WTC11 (cell line): ENCODE data around the gene UBE2D2.

Experiments used
- CREM ChIP-seq: sonication (generic); formaldehyde crosslinking; IDR thresholded peaks from 2 replicates; pipeline ENCODE4 v1.8.1; 2022; ENCODE audit warnings: mild to moderate bottlenecking, missing genetic modification reagents, moderate library complexity
- EMX1 ChIP-seq: fragments of 250-450 bp; sonication (Bioruptor Pico); IDR thresholded peaks from 2 replicates; pipeline ENCODE4 v1.8.0; 2021; ENCODE audit warnings: mild to moderate bottlenecking
- FOXJ3 ChIP-seq: sonication (generic); formaldehyde crosslinking; IDR thresholded peaks from 2 replicates; pipeline ENCODE4 v1.9.0; 2021; ENCODE audit warnings: missing genetic modification reagents, mild to moderate bottlenecking, borderline replicate concordance
- GABPB1 ChIP-seq: sonication (generic); formaldehyde crosslinking; IDR thresholded peaks from 2 replicates; pipeline ENCODE4 v1.8.1; 2023; ENCODE audit warnings: mild to moderate bottlenecking, missing genetic modification reagents
- IRF1 ChIP-seq: sonication (generic); formaldehyde crosslinking; IDR thresholded peaks from 2 replicates; pipeline ENCODE4 v1.8.0; 2023; ENCODE audit warnings: missing genetic modification reagents
- NR2C2 ChIP-seq: sonication (generic); formaldehyde crosslinking; IDR thresholded peaks from 2 replicates; pipeline ENCODE4 v1.8.0; 2022; ENCODE audit warnings: mild to moderate bottlenecking, missing genetic modification reagents
- USF1 ChIP-seq: sonication (generic); formaldehyde crosslinking; IDR thresholded peaks from 2 replicates; pipeline ENCODE4 v1.8.0; 2022; ENCODE audit warnings: mild to moderate bottlenecking, missing genetic modification reagents
- ZBTB21 ChIP-seq: sonication (generic); formaldehyde crosslinking; IDR thresholded peaks from 2 replicates; pipeline ENCODE4 v1.8.1; 2023; ENCODE audit warnings: mild to moderate bottlenecking, missing genetic modification reagents, borderline replicate concordance
- TF ChIP-seq, protein P1 (sequence below): fragments of 200-600 bp; IDR thresholded peaks from 2 replicates; pipeline ENCODE4 v1.8.0; 2022; ENCODE audit warnings: antibody characterized with exemption
- TF ChIP-seq, protein P2 (sequence below): sonication (generic); formaldehyde crosslinking; IDR thresholded peaks from 2 replicates; pipeline ENCODE4 v1.8.0; 2022; ENCODE audit warnings: mild to moderate bottlenecking, missing genetic modification reagents
- TF ChIP-seq, protein P3 (sequence below): sonication (generic); formaldehyde crosslinking; IDR thresholded peaks from 2 replicates; pipeline ENCODE4 v1.8.1; 2023; ENCODE audit warnings: mild to moderate bottlenecking, moderate library complexity, missing genetic modification reagents

- TF ChIP-seq, protein P1, sequence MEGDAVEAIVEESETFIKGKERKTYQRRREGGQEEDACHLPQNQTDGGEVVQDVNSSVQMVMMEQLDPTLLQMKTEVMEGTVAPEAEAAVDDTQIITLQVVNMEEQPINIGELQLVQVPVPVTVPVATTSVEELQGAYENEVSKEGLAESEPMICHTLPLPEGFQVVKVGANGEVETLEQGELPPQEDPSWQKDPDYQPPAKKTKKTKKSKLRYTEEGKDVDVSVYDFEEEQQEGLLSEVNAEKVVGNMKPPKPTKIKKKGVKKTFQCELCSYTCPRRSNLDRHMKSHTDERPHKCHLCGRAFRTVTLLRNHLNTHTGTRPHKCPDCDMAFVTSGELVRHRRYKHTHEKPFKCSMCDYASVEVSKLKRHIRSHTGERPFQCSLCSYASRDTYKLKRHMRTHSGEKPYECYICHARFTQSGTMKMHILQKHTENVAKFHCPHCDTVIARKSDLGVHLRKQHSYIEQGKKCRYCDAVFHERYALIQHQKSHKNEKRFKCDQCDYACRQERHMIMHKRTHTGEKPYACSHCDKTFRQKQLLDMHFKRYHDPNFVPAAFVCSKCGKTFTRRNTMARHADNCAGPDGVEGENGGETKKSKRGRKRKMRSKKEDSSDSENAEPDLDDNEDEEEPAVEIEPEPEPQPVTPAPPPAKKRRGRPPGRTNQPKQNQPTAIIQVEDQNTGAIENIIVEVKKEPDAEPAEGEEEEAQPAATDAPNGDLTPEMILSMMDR: no peak
- TF ChIP-seq EMX1 (no peak), CREM (CRISPR knock-in tag) (no peak), FOXJ3 (CRISPR knock-in tag) (no peak), ZBTB21 (CRISPR knock-in tag) (no peak), IRF1 (CRISPR knock-in tag) (no peak), GABPB1 (no peak), USF1 (CRISPR knock-in tag) (no peak), NR2C2 (CRISPR knock-in tag) (no peak)
- TF ChIP-seq, protein P2, sequence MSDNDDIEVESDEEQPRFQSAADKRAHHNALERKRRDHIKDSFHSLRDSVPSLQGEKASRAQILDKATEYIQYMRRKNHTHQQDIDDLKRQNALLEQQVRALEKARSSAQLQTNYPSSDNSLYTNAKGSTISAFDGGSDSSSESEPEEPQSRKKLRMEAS (CRISPR knock-in tag): no peak
- TF ChIP-seq, protein P3, sequence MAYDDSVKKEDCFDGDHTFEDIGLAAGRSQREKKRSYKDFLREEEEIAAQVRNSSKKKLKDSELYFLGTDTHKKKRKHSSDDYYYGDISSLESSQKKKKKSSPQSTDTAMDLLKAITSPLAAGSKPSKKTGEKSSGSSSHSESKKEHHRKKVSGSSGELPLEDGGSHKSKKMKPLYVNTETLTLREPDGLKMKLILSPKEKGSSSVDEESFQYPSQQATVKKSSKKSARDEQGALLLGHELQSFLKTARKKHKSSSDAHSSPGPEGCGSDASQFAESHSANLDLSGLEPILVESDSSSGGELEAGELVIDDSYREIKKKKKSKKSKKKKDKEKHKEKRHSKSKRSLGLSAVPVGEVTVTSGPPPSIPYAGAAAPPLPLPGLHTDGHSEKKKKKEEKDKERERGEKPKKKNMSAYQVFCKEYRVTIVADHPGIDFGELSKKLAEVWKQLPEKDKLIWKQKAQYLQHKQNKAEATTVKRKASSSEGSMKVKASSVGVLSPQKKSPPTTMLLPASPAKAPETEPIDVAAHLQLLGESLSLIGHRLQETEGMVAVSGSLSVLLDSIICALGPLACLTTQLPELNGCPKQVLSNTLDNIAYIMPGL: no peak
Measured at GRCh38 chr5:139657363-139658321, 96.5 kb downstream of the UBE2D2 start.
